Measurements from ENCODE around the gene FEZF2. TPM values are rescaled to one million over a fixed set of nuclear protein-coding genes. Genes with fewer than 3 reads are reported as not detected.

FEZF2 gene
- polyA plus RNA-seq, 6 donors from 2014 or later: not detected

GRCh38 chr3:62355703-62356102 lies 17.6 kb downstream of the FEZF2 start:
- DNase-seq (no peak), ATAC-seq (ENCODE audit: low read depth in 2 of 2) (no peak)
- peaks cover 0 to 10% (median 0%) of the 10 kb centered on the region in 7 donors for H3K9me3 Mint-ChIP-seq
- H3K4me1 Mint-ChIP-seq: no peaks in the 10 kb centered on the region
- no peak overlapping the region for H3K4me3 Mint-ChIP-seq
- H3K36me3 Mint-ChIP-seq: no peaks in the 10 kb centered on the region
- no peak overlapping the region for H3K27ac Mint-ChIP-seq
- peaks cover 4 to 11% (median 5%) of the 10 kb centered on the region in 3 donors for H3K27me3 Mint-ChIP-seq

GRCh38 chr3:62343755-62344154 lies 29.6 kb downstream of the FEZF2 start:
- Mint-ChIP-seq H3K36me3 (no peaks in the 10 kb centered on the region), H3K4me3 (peak overlapping the region in 1 of 8 donors; percentile 1), H3K27ac (peak overlapping the region in 1 of 6 donors; percentile 75), H3K9me3 (peaks cover 0 to 14% (median 4%) of the 10 kb centered on the region in 7 donors), H3K4me1 (no peaks in the 10 kb centered on the region), H3K27me3 (peaks cover 0 to 17% (median 8%) of the 10 kb centered on the region in 3 donors)
- ATAC-seq (ENCODE audit: low read depth in 2 of 2) (no peak), DNase-seq (no peak)

GRCh38 chr3:62335196-62335595 lies 38.2 kb downstream of the FEZF2 start:
- no peak overlapping the region for H3K4me3 Mint-ChIP-seq
- no peaks in the 10 kb centered on the region for H3K36me3 Mint-ChIP-seq
- no peak for DNase-seq
- H3K4me1 Mint-ChIP-seq: no peaks in the 10 kb centered on the region
- peaks cover 0 to 4% (median 0%) of the 10 kb centered on the region in 7 donors for H3K9me3 Mint-ChIP-seq
- ATAC-seq (ENCODE audit: low read depth in 2 of 2): no peak
- H3K27ac Mint-ChIP-seq: no peak overlapping the region
- H3K27me3 Mint-ChIP-seq: no peaks in the 10 kb centered on the region

- ATAC-seq (ENCODE audit: low read depth in 2 of 2): no peak
- no peaks in the 10 kb centered on the region for H3K36me3 Mint-ChIP-seq
- no peak overlapping the region for H3K27ac Mint-ChIP-seq
- DNase-seq: no peak
- H3K4me1 Mint-ChIP-seq: no peaks in the 10 kb centered on the region
- no peaks in the 10 kb centered on the region for H3K9me3 Mint-ChIP-seq
- H3K4me3 Mint-ChIP-seq: no peak overlapping the region
- H3K27me3 Mint-ChIP-seq: no peaks in the 10 kb centered on the region
Measured at GRCh38 chr3:62332835-62333244, 40.5 kb downstream of the FEZF2 start.

GRCh38 chr3:62332017-62332416 lies 41.3 kb downstream of the FEZF2 start:
- no peak for ATAC-seq (ENCODE audit: low read depth in 2 of 2)
- no peak overlapping the region for H3K27ac Mint-ChIP-seq

GRCh38 chr3:62329971-62330370 lies 43.4 kb downstream of the FEZF2 start:
- no peaks in the 10 kb centered on the region for H3K27me3 Mint-ChIP-seq
- H3K4me3 Mint-ChIP-seq: no peak overlapping the region
- ATAC-seq (ENCODE audit: low read depth in 2 of 2) (no peak), DNase-seq (no peak)
- no peaks in the 10 kb centered on the region for H3K36me3 Mint-ChIP-seq
- H3K27ac Mint-ChIP-seq: no peak overlapping the region
- H3K4me1 Mint-ChIP-seq: no peaks in the 10 kb centered on the region
- H3K9me3 Mint-ChIP-seq: no peaks in the 10 kb centered on the region

More at GRCh38 chr3:62332017-62332416, 41.3 kb downstream of the FEZF2 start:
- Mint-ChIP-seq H3K27me3 (no peaks in the 10 kb centered on the region), H3K4me1 (no peaks in the 10 kb centered on the region), H3K36me3 (no peaks in the 10 kb centered on the region), H3K4me3 (no peak overlapping the region), H3K9me3 (no peaks in the 10 kb centered on the region)
- DNase-seq: no peak

GRCh38 chr3:62325896-62326295 lies 47.5 kb downstream of the FEZF2 start:
- Mint-ChIP-seq H3K36me3 (no peaks in the 10 kb centered on the region), H3K4me1 (no peaks in the 10 kb centered on the region), H3K9me3 (peaks cover 0 to 1% (median 0%) of the 10 kb centered on the region in 7 donors), H3K4me3 (no peak overlapping the region), H3K27ac (no peak overlapping the region), H3K27me3 (peaks cover 2 to 5% (median 5%) of the 10 kb centered on the region in 3 donors)
- no peak for DNase-seq
- no peak for ATAC-seq (ENCODE audit: low read depth in 2 of 2)

GRCh38 chr3:62323241-62323640 lies 50.1 kb downstream of the FEZF2 start:
- H3K9me3 Mint-ChIP-seq: peaks cover 0 to 19% (median 8%) of the 10 kb centered on the region in 7 donors
- peaks cover 0 to 8% of the 10 kb centered on the region in 2 donors for H3K36me3 Mint-ChIP-seq
- peaks cover 23 to 24% (median 23%) of the 10 kb centered on the region in 3 donors for H3K27me3 Mint-ChIP-seq
- no peak overlapping the region for H3K4me3 Mint-ChIP-seq
- DNase-seq (no peak), ATAC-seq (ENCODE audit: low read depth in 2 of 2) (no peak)
- H3K4me1 Mint-ChIP-seq: peaks cover 6 to 12% (median 7%) of the 10 kb centered on the region in 3 donors
- no peak overlapping the region for H3K27ac Mint-ChIP-seq

Data from naive B cell (primary cell).